ENCODE data around the gene TOP3B. TPM values are rescaled to one million over a fixed set of nuclear protein-coding genes. Genes with fewer than 3 reads are reported as not detected.

The TOP3B gene
- total and polyA plus RNA-seq, 9 of the 15 experiments (the other 6 are each of a cell fraction or from before 2014, with no cell fraction given), result 3.0 to 188 (median 112) TPM

DNA sequence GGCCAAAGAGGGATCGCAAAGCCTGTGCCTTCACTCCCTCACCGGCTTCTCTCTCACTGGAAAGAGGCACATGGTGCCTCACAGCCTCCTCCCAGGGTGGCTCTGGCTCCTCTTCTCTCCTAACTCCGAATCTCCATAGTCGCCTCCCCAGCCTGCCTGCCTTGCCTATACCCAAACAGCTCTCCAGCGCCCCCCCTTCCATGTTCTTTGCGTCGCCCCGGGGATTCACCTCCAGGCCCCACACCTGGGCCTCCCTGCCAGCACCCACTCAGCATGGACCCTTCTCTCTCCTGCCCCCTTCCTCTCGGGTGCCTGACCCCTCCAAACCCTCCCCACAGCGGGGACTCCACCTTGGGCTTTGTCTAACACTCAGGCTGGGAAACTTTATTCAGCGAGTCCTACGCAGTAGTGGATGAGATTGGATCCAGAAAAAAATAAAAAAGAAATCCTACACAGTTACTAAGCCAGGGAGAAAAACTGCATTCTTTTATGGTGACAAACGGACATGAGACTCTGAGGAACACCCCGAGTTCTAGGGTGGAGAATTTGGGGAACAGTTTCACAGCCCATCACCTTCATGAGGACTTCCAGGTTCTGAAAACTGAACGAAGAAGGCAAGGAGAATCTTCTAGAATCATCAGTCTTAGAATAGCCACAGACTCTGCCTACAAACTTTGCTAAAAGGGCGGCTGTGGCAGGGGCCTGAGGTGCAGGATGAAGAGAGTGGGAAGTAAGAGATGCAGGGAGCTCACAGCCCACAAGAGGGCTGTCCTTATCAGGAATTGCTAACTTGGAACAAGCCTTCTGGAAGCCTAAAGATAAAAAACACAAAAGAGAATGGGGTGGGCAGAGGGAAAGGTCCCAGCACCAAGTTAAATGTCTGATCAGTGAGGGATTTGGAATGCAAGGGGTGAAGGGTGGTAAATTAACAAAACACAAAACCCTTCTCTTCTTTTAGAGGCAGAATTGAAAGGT, 35.3 kb downstream of the TOP3B start (continued):
- TF ChIP-seq ZNF766 (CRISPR knock-in tag; conservative IDR thresholded peaks at IDR 0.05), result no peak
- no peak for TF ChIP-seq HDAC6 (IDR thresholded peaks at IDR 0.05; ENCODE audit: low read depth, low read length)
- TF ChIP-seq ARID3B (CRISPR knock-in tag; IDR thresholded peaks at IDR 0.05; ENCODE audit: borderline replicate concordance), result no peak
- no peak for TF ChIP-seq IRF9 (tag; IDR thresholded peaks at IDR 0.05)
- TF ChIP-seq HLTF (IDR thresholded peaks at IDR 0.05), result no peak
- no peak for TF ChIP-seq PREB (CRISPR knock-in tag; IDR thresholded peaks at IDR 0.05)
- TF ChIP-seq ZBED1 (IDR thresholded peaks at IDR 0.05), result no peak
- no peak for TF ChIP-seq TCF7 (IDR thresholded peaks at IDR 0.05; ENCODE audit: borderline replicate concordance)
- TF ChIP-seq SRSF7 (optimal IDR thresholded peaks at IDR 0.05; ENCODE audit: low read depth, low read length), result no peak
- TF ChIP-seq, protein P1, sequence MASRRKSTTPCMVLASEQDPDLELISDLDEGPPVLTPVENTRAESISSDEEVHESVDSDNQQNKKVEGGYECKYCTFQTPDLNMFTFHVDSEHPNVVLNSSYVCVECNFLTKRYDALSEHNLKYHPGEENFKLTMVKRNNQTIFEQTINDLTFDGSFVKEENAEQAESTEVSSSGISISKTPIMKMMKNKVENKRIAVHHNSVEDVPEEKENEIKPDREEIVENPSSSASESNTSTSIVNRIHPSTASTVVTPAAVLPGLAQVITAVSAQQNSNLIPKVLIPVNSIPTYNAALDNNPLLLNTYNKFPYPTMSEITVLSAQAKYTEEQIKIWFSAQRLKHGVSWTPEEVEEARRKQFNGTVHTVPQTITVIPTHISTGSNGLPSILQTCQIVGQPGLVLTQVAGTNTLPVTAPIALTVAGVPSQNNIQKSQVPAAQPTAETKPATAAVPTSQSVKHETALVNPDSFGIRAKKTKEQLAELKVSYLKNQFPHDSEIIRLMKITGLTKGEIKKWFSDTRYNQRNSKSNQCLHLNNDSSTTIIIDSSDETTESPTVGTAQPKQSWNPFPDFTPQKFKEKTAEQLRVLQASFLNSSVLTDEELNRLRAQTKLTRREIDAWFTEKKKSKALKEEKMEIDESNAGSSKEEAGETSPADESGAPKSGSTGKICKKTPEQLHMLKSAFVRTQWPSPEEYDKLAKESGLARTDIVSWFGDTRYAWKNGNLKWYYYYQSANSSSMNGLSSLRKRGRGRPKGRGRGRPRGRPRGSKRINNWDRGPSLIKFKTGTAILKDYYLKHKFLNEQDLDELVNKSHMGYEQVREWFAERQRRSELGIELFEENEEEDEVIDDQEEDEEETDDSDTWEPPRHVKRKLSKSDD (conservative IDR thresholded peaks at IDR 0.05; ENCODE audit: low read length), result peak; percentile 78; the same call in 1 of the 2 replicates
- no peak for TF ChIP-seq GATAD2B (IDR thresholded peaks at IDR 0.05; ENCODE audit: borderline replicate concordance)
- no peak for TF ChIP-seq RBM17 (IDR thresholded peaks at IDR 0.05; ENCODE audit: borderline replicate concordance, low read depth, low read length)
- no peak for TF ChIP-seq KAT8 (IDR thresholded peaks at IDR 0.05; ENCODE audit: low read depth)
- TF ChIP-seq MEF2A (IDR thresholded peaks at IDR 0.05; ENCODE audit: control insufficient read depth, low read depth, low read length), result no peak
- TF ChIP-seq E2F3 (CRISPR knock-in tag; IDR thresholded peaks at IDR 0.05), result no peak
- TF ChIP-seq ZNF408 (CRISPR knock-in tag; IDR thresholded peaks at IDR 0.05; ENCODE audit: low read depth), result no peak
- TF ChIP-seq, protein P2, sequence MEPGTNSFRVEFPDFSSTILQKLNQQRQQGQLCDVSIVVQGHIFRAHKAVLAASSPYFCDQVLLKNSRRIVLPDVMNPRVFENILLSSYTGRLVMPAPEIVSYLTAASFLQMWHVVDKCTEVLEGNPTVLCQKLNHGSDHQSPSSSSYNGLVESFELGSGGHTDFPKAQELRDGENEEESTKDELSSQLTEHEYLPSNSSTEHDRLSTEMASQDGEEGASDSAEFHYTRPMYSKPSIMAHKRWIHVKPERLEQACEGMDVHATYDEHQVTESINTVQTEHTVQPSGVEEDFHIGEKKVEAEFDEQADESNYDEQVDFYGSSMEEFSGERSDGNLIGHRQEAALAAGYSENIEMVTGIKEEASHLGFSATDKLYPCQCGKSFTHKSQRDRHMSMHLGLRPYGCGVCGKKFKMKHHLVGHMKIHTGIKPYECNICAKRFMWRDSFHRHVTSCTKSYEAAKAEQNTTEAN (CRISPR knock-in tag; IDR thresholded peaks at IDR 0.05), result no peak
